NCI-H1436 (cell line): ENCODE measurements around the gene OTUB2.
"Not testable (repeated sequence)": the region's sequence is repeated elsewhere in the genome, so short reads cannot be mapped to it uniquely, and the experiment has no call there.

ENCODE experiments used
- DNase-seq: peaks from one replicate; lab custom pipeline; 2025; lab: John Stamatoyannopoulos, UW

OTUB2 gene

GRCh38 chr14:94056579-94057308 lies 30.6 kb downstream of the OTUB2 start:
- DNase-seq = no peak

GRCh38 chr14:94058128-94058673 lies 32.1 kb downstream of the OTUB2 start:
- DNase-seq = no peak

GRCh38 chr14:94058674-94059138 lies 32.6 kb downstream of the OTUB2 start:
- DNase-seq = no peak

GRCh38 chr14:94059998-94060397 lies 33.9 kb downstream of the OTUB2 start:
- no peak for DNase-seq

GRCh38 chr14:94062344-94062940 lies 36.3 kb downstream of the OTUB2 start:
- no peak for DNase-seq

GRCh38 chr14:94066089-94066676 lies 40.0 kb downstream of the OTUB2 start:
- no peak for DNase-seq

- DNase-seq = not testable (repeated sequence)
Observed at GRCh38 chr14:94072076-94072475, 45.9 kb downstream of the OTUB2 start.

GRCh38 chr14:94074534-94074933 lies 48.4 kb downstream of the OTUB2 start:
- no peak for DNase-seq

GRCh38 chr14:94075008-94075407 lies 48.9 kb downstream of the OTUB2 start:
- no peak for DNase-seq

GRCh38 chr14:94077111-94077821 lies 51.1 kb downstream of the OTUB2 start:
- no peak for DNase-seq

DNA sequence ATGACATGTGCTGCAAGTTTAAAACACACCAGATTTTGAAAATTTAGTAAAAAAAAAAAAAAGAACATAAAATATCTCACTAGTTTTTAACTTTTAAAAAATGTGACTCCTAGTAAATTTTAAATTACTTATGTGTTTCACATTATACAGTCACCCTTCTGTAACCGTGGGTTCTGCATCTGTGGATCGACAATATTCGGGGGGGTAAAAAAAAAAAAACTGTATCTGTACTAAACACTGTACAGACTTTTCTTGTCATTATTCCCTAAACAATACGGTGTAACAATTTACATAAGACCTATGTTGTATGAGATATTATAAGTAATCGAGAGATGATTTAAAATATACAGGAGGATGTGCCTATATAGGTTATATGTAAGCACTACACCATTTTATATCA lies 51.7 kb downstream of the OTUB2 start:
- no peak for DNase-seq

DNA sequence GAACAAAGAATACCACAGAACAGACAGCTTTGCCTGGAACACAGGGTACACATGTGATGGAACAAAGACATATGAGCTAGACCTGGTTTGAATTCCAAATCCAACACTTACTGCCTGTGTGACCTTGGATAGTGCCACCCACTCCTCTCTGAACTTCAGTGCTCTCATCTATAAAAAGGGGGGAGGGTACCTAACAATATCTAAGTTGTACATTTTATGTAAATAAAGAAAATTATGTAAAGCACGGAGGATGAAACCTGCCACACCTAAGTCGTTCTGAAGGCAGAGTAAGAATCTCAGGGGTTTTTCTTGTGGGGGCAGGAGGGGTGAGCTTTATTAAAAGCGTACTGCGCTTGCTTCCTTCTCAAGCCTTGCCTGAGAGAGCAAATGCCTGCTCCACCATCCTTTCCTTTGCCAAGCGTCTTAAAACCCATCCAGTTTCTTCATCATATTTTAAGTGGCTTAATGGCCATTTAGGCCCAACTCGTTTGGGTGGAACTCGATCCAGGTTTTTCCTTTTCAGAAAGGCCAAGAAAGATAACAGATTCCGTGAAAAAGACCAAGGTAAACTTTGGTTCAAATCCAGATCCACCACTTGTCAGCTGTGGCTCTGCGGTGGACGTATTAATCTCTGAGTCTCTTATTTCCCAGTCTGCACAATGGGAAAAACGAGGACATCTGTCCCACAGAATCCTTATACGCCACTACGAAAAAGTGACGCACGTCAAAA lies 53.9 kb downstream of the OTUB2 start:
- no peak for DNase-seq

DNA sequence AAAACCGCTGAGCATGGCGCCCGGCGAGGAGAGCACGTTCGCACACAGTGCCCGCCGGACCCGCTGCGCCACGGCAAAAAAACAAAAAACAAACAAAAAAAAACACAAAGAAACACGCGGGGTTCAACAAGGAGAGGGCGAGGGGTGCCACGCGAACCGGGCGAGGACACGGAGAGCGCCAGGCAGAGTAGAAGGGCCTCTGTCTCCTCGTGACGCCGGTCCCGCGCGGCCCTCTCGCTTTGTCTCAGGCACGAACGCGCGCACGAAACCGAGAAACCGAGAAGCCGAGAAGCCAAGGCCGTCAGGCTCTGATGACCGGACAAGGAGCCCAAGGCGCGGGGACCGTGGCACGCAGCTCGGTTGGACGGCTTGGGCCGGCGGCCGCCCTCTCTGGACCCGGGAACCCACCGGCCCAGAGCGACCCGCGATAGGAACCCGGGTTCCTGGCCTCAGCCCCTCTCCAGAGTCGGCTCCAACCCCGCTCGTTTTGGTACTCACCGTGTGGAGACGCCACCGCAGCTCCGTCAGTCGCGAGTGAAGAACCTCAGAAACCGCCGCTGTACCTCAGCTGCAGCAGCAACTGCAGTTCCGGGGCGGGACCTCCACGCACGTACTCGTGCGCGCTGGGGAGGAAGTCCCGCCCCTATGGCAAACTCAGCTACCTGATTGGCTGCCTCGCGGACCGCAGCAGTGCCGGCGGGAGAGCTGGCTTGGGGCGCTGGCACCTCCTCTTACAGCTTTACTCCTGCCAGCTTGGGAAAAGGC lies 54.7 kb downstream of the OTUB2 start, which contains the start of the genes DDX24 and IFI27L1:
DDX24 (minus strand) TSS at position 582 of the 765 bp plus-strand sequence. CDS start 1,460 bp downstream, outside the sequence.
IFI27L1 (plus strand) TSS at position 690 of the 765 bp plus-strand sequence. CDS start 15,628 bp downstream, outside the sequence.
- peak; percentile 92 for DNase-seq

DNA sequence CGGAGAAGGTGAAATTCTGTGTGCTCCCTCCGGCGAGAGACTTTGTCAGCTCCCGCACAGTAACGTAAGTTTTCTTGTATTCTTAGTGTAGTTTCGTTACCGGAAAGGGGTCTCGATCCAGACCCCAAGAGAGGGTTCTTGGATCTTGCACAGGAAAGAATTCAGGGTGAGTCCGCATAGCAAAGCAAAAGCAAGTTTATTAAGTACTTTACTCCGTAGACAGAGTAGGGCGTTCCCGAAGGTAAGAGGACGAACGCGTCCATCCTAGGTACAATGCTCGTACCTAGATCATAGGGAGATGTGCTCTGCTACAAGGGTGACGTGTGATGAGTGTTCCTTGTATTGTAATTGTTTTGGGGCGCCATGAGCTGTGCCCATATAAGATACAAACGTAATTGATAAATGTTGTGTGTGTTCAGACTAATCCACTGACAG lies 55.3 kb downstream of the OTUB2 start:
- no peak for DNase-seq

DNA sequence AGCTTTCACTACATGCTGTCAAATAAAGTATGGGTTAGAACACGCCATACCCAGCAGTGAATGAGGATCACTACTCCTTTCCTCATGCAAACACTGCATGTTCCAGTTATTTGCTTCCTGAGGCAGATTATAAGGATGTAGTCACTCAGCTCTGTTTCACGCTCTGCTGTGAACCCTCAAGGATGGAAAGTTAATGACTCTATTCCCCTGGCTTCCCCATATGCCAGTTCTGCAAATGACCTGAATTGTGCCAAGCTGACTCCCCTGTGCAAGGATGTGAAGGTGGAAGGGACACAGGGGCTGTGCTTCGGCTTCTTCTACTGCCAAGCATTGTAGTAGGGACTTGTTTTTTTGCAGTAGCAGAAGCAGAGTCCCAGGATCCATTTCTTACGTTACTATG lies 61.8 kb downstream of the OTUB2 start:
- no peak for DNase-seq

DNA sequence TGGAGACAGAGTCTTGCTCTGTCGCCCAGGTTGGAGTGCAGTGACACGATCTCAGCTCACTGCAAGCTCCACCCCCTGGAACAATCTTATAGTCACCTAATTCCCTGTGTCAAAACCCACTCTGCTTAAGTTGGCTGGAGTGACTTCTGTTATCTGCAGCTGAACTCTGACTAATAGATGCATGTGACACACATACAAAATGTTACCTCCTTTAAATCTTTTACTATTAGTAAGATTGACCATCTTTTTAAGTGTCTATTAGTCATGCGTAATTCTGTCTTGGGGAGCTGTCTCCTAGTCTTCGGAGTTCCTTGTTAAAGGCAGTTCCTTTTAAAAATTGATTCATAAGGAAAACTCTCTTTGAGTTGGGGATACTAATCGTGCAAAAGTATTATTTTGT lies 62.4 kb downstream of the OTUB2 start:
- DNase-seq = no peak

GRCh38 chr14:94089479-94089878 lies 63.3 kb downstream of the OTUB2 start:
- no peak for DNase-seq

DNA sequence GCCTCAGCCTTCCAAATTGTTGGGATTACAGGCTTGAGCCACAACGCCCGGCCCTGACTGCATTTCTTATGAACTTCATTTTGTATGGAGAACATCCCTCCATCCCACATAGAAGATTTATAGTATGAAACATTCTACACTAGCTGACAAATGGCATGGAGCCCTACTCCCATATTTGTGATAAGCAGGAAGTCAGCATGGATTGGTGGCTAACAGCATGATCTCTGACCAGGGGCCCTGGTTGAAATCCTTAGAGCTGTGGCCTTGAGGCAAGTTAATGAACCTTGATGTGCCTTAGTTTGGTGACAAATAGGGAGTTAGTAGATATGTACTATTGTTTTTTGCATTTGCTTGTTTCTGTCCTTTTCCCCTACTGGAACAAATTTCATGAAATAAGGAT lies 67.3 kb downstream of the OTUB2 start:
- DNase-seq = no peak

- DNase-seq = no peak
Observed at GRCh38 chr14:94097091-94097490, 71.0 kb downstream of the OTUB2 start.
